H9 (cell line): ENCODE data around the gene IMPDH1. TPM values are rescaled to one million over a fixed set of nuclear protein-coding genes. Genes with fewer than 3 reads are reported as not detected.

Experiments used
- DNase-seq: peaks from one replicate; pipeline ENCODE4 v3.0.0-alpha.2; 2017
- H2AFZ ChIP-seq: one replicate; pipeline ENCODE4 v1.6.1; 2013; ENCODE audit warnings: mild to moderate bottlenecking, low read length, control low read depth, moderate library complexity
- H2AK5ac ChIP-seq: 2 replicates; pipeline ENCODE4 v1.6.1; 2013; ENCODE audit warnings: low read length, control low read depth, mixed read lengths; ENCODE audit not compliant: insufficient read length
- H2BK120ac ChIP-seq: one replicate; pipeline ENCODE4 v1.6.1; 2013; ENCODE audit warnings: low read depth, mild to moderate bottlenecking, low read length, control low read depth, inconsistent platforms; ENCODE audit not compliant: poor library complexity, severe bottlenecking
- H2BK12ac ChIP-seq: 2 replicates; pipeline ENCODE4 v1.6.1; 2013; ENCODE audit warnings: low read length, control low read depth, mixed read lengths, low read depth; ENCODE audit not compliant: insufficient read length
- H2BK15ac ChIP-seq: 2 replicates; pipeline ENCODE4 v1.6.1; 2013; ENCODE audit warnings: low read depth, low read length, control low read depth
- H2BK20ac ChIP-seq: one replicate; pipeline ENCODE4 v1.6.1; 2013; ENCODE audit warnings: low read depth, mild to moderate bottlenecking, low read length, control low read depth, inconsistent platforms; ENCODE audit not compliant: poor library complexity, severe bottlenecking
- H2BK5ac ChIP-seq: 2 replicates; pipeline ENCODE4 v1.6.1; 2013; ENCODE audit warnings: low read length, control low read depth, mixed read lengths; ENCODE audit not compliant: insufficient read length
- H3K14ac ChIP-seq: 2 replicates; pipeline ENCODE4 v1.6.1; 2013; ENCODE audit warnings: low read length, control low read depth; ENCODE audit not compliant: insufficient read depth
- H3K18ac ChIP-seq: 2 replicates; pipeline ENCODE4 v1.6.1; 2013; ENCODE audit warnings: low read depth, mild to moderate bottlenecking, mixed read lengths, low read length, control low read depth; ENCODE audit not compliant: insufficient read length
- H3K23ac ChIP-seq: 2 replicates; pipeline ENCODE4 v1.6.1; 2013; ENCODE audit warnings: low read length, control low read depth, mixed read lengths, low read depth; ENCODE audit not compliant: insufficient read length
- H3K23me2 ChIP-seq: 2 replicates; pipeline ENCODE4 v1.6.1; 2013; ENCODE audit warnings: low read depth, mild to moderate bottlenecking, mixed read lengths, low read length, control low read depth; ENCODE audit not compliant: insufficient read length, poor library complexity, severe bottlenecking
- H3K27ac ChIP-seq: 2 replicates; pipeline ENCODE4 v1.5.1; 2013; ENCODE audit warnings: low read length, control low read depth, mixed read lengths, low read depth; ENCODE audit not compliant: insufficient read length
- H3K27me3 ChIP-seq: 2 replicates; pipeline ENCODE4 v1.6.1; 2013; ENCODE audit warnings: low read length, control low read depth, inconsistent platforms; ENCODE audit not compliant: insufficient read depth
- H3K4ac ChIP-seq: 2 replicates; pipeline ENCODE4 v1.6.1; 2013; ENCODE audit warnings: low read depth, mild to moderate bottlenecking, control low read depth, inconsistent platforms, low read length, moderate library complexity
- H3K4me1 ChIP-seq: 2 replicates; pipeline ENCODE4 v1.6.1; 2013; ENCODE audit warnings: low read length, control low read depth, inconsistent platforms; ENCODE audit not compliant: insufficient read depth
- H3K4me2 ChIP-seq: 2 replicates; pipeline ENCODE4 v1.6.1; 2013; ENCODE audit warnings: low read length, control low read depth, mixed read lengths; ENCODE audit not compliant: insufficient read length, insufficient read depth
- H3K56ac ChIP-seq: 2 replicates; pipeline ENCODE4 v1.6.1; 2013; ENCODE audit warnings: low read depth, mild to moderate bottlenecking, mixed read lengths, low read length, control low read depth; ENCODE audit not compliant: insufficient read length
- H3K79me1 ChIP-seq: 2 replicates; pipeline ENCODE4 v1.6.1; 2013; ENCODE audit warnings: low read depth, mild to moderate bottlenecking, moderate library complexity, low read length, control low read depth, inconsistent platforms; ENCODE audit not compliant: insufficient read depth, poor library complexity, severe bottlenecking
- H3K79me2 ChIP-seq: 2 replicates; pipeline ENCODE4 v1.6.1; 2013; ENCODE audit warnings: low read length, control low read depth, inconsistent platforms; ENCODE audit not compliant: insufficient read depth
- H3K9ac ChIP-seq: 2 replicates; pipeline ENCODE4 v1.6.1; 2013; ENCODE audit warnings: low read length, control low read depth, mixed read lengths; ENCODE audit not compliant: insufficient read length; ENCODE audit errors: extremely low read depth
- H3K9me3 ChIP-seq: one replicate; pipeline ENCODE4 v1.6.1; 2013; ENCODE audit warnings: low read depth, low read length, inconsistent platforms; ENCODE audit not compliant: control insufficient read depth
- H3T11ph ChIP-seq: one replicate; pipeline ENCODE4 v1.6.1; 2013; ENCODE audit warnings: mild to moderate bottlenecking, low read length, control low read depth, inconsistent platforms
- H4K20me1 ChIP-seq: one replicate; pipeline ENCODE4 v1.6.1; 2013; ENCODE audit not compliant: control insufficient read depth, insufficient read length, insufficient read depth
- H4K5ac ChIP-seq: 2 replicates; pipeline ENCODE4 v1.6.1; 2013; ENCODE audit warnings: low read depth, mild to moderate bottlenecking, mixed read lengths, low read length, control low read depth; ENCODE audit not compliant: insufficient read length
- H4K8ac ChIP-seq: replicated peaks from 2 replicates; pipeline ENCODE4 v1.6.1; 2013; ENCODE audit warnings: low read length, control low read depth, mixed read lengths, low read depth; ENCODE audit not compliant: insufficient read length
- H4K91ac ChIP-seq: 2 replicates; pipeline ENCODE4 v1.6.1; 2013; ENCODE audit warnings: low read depth, mild to moderate bottlenecking, moderate library complexity, mixed read lengths, low read length, control low read depth; ENCODE audit not compliant: insufficient read length
- H3K27ac Mint-ChIP-seq, 3 experiments: 2 replicates in 2 of 3; 3 replicates in 1 of 3; pipeline ENCODE4 v1.8.0; 2020 to 2021; ENCODE audit warnings: mixed read lengths in 3 of 3, mild to moderate bottlenecking in 1 of 3, moderate library complexity in 1 of 3
- H3K27me3 Mint-ChIP-seq: 2 replicates; pipeline ENCODE4 v1.8.0; 2021; ENCODE audit warnings: low read depth, mild to moderate bottlenecking, moderate library complexity, mixed read lengths
- H3K36me3 Mint-ChIP-seq, 3 experiments: 2 replicates in 2 of 3; 3 replicates in 1 of 3; pipeline ENCODE4 v1.8.0; 2020 to 2021; ENCODE audit warnings: low read depth in 3 of 3, mixed read lengths in 3 of 3; ENCODE audit not compliant: insufficient read depth in 1 of 3
- H3K4me1 Mint-ChIP-seq, 2 experiments: 2 replicates each; pipeline ENCODE4 v1.8.0; 2020; ENCODE audit warnings: mixed read lengths in 2 of 2
- H3K4me3 Mint-ChIP-seq, 2 experiments: 2 replicates in 1 of 2; 3 replicates in 1 of 2; pipeline ENCODE4 v1.8.0; 2020 to 2021; ENCODE audit warnings: mild to moderate bottlenecking in 2 of 2, mixed read lengths in 2 of 2, moderate library complexity in 1 of 2
- H3K9me3 Mint-ChIP-seq, 2 experiments: 2 replicates in 1 of 2; 3 replicates in 1 of 2; pipeline ENCODE4 v1.8.0; 2020; ENCODE audit warnings: mild to moderate bottlenecking in 2 of 2, mixed read lengths in 2 of 2, moderate library complexity in 1 of 2
- CTCF ChIP-seq: fragments of 200-600 bp; sonication (generic); conservative IDR thresholded peaks from 3 replicates; pipeline ENCODE4 v1.8.0; 2021; ENCODE audit warnings: antibody characterized with exemption, mild to moderate bottlenecking
- WGBS: extraction: QIAGEN DNeasy Blood & Tissue Kit; methylation state at CpG from one replicate; pipeline ENCODE4 v1.1.7; 2013; ENCODE audit warnings: missing lambda C conversion rate, low lambda C conversion rate, mixed read lengths; ENCODE audit not compliant: insufficient read length; ENCODE audit errors: extremely low coverage; 5-methylcytosine and 5-hydroxymethylcytosine counted together
- total RNA-seq: library from RNA; stranded (reverse); gene quantifications from 2 replicates; pipeline ENCODE4 v1.2.1, GENCODE V29; 2021

Gene IMPDH1
- total RNA-seq, 1 experiment from 2014 or later, result 35.2 TPM

DNA sequence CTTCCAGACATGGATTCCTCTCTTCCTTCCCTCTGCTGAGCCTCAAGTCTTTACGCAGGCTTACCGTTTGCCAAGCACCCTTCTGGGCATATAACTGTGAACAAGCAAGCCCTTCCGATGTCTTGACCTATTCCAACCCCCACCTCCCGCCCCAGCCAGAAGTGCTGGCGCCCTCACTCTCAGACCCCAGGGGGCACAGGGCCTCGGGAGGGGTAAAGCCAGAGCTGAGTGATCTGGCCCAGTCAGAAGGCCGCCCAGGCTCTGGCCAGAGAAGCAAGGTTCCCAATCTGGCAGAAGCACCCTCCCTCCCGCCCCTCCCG lies 49.5 kb downstream of the IMPDH1 start:
- WGBS, result no CpG with 5 or more reads among the region's 9 CpGs
- H3K14ac ChIP-seq, result no peak overlapping the region
- no peak overlapping the region for H4K91ac ChIP-seq
- no peaks in the 10 kb centered on the region for H3K79me1 ChIP-seq
- no peaks in the 10 kb centered on the region; a peak in 2 of 7 replicates for H3K36me3 Mint-ChIP-seq
- H3K18ac ChIP-seq, result no peak overlapping the region
- H4K20me1 ChIP-seq, result no peaks in the 10 kb centered on the region
- no peak overlapping the region for H2BK120ac ChIP-seq
- H3K4me3 Mint-ChIP-seq, result peak overlapping the region; percentile 61 to 95
- no peak overlapping the region for H3K56ac ChIP-seq
- H3K27me3 Mint-ChIP-seq, result peaks cover 92% of the 10 kb centered on the region
- no peak overlapping the region for H4K8ac ChIP-seq
- H3K4me2 ChIP-seq, result peak overlapping the region; percentile 77
- DNase-seq, result no peak
- no peak overlapping the region for H2BK15ac ChIP-seq
- H3K9ac ChIP-seq, result no peak overlapping the region
- H3K4me1 Mint-ChIP-seq, result peaks cover 12 to 20% of the 10 kb centered on the region in 2 experiments
- H3K23ac ChIP-seq, result no peak overlapping the region
- no peak overlapping the region for H3K4ac ChIP-seq
- H2BK20ac ChIP-seq, result no peak overlapping the region
- H3K9me3 Mint-ChIP-seq, result peaks cover 0 to 1% of the 10 kb centered on the region in 2 experiments; a peak in 1 of 5 replicates
- no peak overlapping the region for H3K27ac ChIP-seq
- no peak overlapping the region for H2AFZ ChIP-seq
- H3K79me2 ChIP-seq, result no peaks in the 10 kb centered on the region
- H4K5ac ChIP-seq, result no peak overlapping the region
- no peak overlapping the region for H3T11ph ChIP-seq
- H3K4me1 ChIP-seq, result no peaks in the 10 kb centered on the region
- no peak overlapping the region for H2BK5ac ChIP-seq
- no peak for TF ChIP-seq CTCF
- peaks cover 34% of the 10 kb centered on the region for H3K27me3 ChIP-seq
- H3K9me3 ChIP-seq, result no peaks in the 10 kb centered on the region
- no peak overlapping the region for H2AK5ac ChIP-seq
- no peak overlapping the region for H3K27ac Mint-ChIP-seq
- H3K23me2 ChIP-seq, result peaks cover 8% of the 10 kb centered on the region
- no peak overlapping the region for H2BK12ac ChIP-seq
